Neural progenitor cell (in vitro differentiated cells): ENCODE data around the gene WFDC10B.

ENCODE experiments used
- CTCF ChIP-seq: fragments of 200-600 bp; sonication (generic); IDR thresholded peaks from 2 replicates; pipeline ENCODE4 v1.5.1; 2017; ENCODE audit warnings: antibody characterized with exemption, mild to moderate bottlenecking
- EZH2 ChIP-seq: fragments of 200-600 bp; sonication (generic); IDR thresholded peaks from 2 replicates; pipeline ENCODE4 v1.6.1; 2017; ENCODE audit warnings: antibody characterized with exemption, mild to moderate bottlenecking, moderate library complexity
- EZH2phosphoT487 ChIP-seq: fragments of 200-600 bp; sonication (generic); IDR thresholded peaks from 2 replicates; pipeline ENCODE4 v1.6.1; 2017; ENCODE audit warnings: antibody characterized with exemption

- TF ChIP-seq EZH2: no peak
- no peak for TF ChIP-seq CTCF
- no peak for TF ChIP-seq EZH2phosphoT487
These were observed 32.1 kb downstream of the WFDC10B start for GRCh38 chr20:45672765-45673164.
